ENCODE results near the gene RUFY4. TPM values are rescaled to one million over a fixed set of nuclear protein-coding genes. Genes with fewer than 3 reads are reported as not detected.

The RUFY4 gene
- polyA plus RNA-seq, 1 experiment, result not detected

DNA sequence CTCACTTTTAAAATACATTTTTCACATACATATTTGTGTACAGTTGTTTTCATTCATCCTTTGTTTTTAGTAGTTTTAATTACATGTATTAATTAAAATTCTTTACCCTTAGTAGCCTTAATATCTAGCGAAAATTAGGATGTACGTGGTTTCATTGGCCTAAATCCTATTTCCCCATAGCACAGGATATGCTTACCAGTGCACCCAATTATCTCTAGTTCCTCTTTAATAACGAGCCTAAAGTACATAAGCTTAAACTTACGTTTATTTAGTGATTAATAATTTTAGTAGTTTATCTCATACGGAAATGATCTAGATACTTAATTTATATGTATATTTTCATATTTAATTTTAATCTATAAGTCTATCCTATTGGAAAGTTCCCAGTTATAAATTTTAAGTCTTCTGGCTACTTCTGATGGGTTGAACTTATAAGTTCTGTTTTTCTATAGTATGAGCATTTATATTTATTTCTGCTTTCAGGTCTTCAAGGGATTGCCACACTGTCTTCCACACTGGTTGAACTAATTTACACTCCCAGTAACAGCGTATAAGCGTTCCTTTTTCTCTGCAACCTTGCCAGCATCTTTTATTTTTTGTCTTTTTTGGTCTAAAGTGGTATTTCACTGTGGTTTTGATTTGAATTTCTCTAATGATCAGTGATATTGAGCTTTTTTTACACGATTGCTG, 21.4 kb upstream of the RUFY4 start:
- ChIA-PET CTCF (interaction anchor here (1.8 kb wide), 1 partner anchor 21 kb away, joined by 6 read pairs; the partner anchor contains the start of gene RUFY4), POLR2A (no interaction called here)
- H3K27me3 ChIP-seq (ENCODE audit: control insufficient read depth, insufficient read depth, low read length), result peaks cover 18% of the 10 kb centered on the region
- TF ChIP-seq, protein P1, sequence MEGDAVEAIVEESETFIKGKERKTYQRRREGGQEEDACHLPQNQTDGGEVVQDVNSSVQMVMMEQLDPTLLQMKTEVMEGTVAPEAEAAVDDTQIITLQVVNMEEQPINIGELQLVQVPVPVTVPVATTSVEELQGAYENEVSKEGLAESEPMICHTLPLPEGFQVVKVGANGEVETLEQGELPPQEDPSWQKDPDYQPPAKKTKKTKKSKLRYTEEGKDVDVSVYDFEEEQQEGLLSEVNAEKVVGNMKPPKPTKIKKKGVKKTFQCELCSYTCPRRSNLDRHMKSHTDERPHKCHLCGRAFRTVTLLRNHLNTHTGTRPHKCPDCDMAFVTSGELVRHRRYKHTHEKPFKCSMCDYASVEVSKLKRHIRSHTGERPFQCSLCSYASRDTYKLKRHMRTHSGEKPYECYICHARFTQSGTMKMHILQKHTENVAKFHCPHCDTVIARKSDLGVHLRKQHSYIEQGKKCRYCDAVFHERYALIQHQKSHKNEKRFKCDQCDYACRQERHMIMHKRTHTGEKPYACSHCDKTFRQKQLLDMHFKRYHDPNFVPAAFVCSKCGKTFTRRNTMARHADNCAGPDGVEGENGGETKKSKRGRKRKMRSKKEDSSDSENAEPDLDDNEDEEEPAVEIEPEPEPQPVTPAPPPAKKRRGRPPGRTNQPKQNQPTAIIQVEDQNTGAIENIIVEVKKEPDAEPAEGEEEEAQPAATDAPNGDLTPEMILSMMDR (IDR thresholded peaks at IDR 0.05; ENCODE audit: insufficient read depth, low read depth, low read length), result no peak
- no peak overlapping the region for H3K4me3 ChIP-seq (ENCODE audit: low read depth, low read length)
- DNase-seq (ENCODE audit: low read depth), result no peak
- no peaks in the 10 kb centered on the region for H3K36me3 ChIP-seq (ENCODE audit: control insufficient read depth, insufficient read depth, low read length)

DNA sequence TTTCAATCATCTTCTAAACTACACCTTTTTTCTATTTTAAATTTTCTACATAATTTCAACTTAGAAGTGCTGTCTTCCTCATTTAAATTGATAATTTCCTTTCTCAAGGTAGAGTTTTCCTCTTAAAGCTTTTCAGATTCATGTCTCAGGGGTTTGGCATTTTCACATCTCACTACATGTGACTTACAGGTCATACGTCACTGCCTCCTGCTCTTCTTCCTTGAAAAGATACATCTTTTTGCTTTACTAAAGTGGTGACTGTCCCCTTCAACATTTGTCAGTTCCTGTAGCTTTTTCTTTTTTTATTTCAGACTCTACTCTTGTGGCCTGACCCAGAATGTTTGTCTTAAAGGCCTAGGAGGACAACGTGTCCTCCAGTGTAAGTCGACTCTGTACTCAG, 17.1 kb upstream of the RUFY4 start:
- ChIA-PET CTCF (interaction anchor here (1.4 to 2.1 kb wide), 3 partner anchors 17 to 58 kb away, joined by 4 to 6 read pairs (median 4); partner anchors contain the start of gene RUFY4), POLR2A (no interaction called here)
- Histone ChIP-seq H3K36me3 (ENCODE audit: control insufficient read depth, insufficient read depth, low read length) (no peaks in the 10 kb centered on the region), H3K4me3 (ENCODE audit: low read depth, low read length) (no peak overlapping the region), H3K27me3 (ENCODE audit: control insufficient read depth, insufficient read depth, low read length) (peaks cover 10% of the 10 kb centered on the region)
- no peak for DNase-seq (ENCODE audit: low read depth)
- TF ChIP-seq, protein P1 (IDR thresholded peaks at IDR 0.05; ENCODE audit: insufficient read depth, low read depth, low read length), result no peak

DNA sequence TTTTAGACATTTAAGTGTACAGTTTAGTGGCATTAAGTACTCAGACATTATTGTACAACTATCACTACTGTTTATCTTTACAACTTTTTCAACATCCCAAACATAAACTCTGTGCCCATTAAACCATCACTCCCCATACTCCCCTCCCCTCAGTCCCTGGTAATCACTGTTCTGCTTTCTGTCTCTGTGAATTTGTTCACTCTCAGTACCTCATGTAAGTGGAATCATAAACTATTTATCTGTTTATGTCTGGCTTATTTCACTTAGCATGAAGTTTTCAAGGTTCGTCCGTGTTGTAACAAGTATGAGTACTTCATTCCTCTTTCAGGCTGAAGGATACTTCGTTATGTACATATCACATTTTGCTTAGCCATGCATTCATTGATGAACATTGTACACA, 9.8 kb upstream of the RUFY4 start:
- no peak for DNase-seq (ENCODE audit: low read depth)
- no peaks in the 10 kb centered on the region for H3K36me3 ChIP-seq (ENCODE audit: control insufficient read depth, insufficient read depth, low read length)
- ChIA-PET POLR2A (no interaction called here), CTCF (interaction anchor here (1.0 to 3.2 kb wide), 4 partner anchors 8 to 270 kb away, joined by 3 to 10 read pairs (median 6); partner anchors contain the start of gene RUFY4)
- H3K4me3 ChIP-seq (ENCODE audit: low read depth, low read length), result no peak overlapping the region
- H3K27me3 ChIP-seq (ENCODE audit: control insufficient read depth, insufficient read depth, low read length), result peaks cover 18% of the 10 kb centered on the region
- TF ChIP-seq, protein P1 (IDR thresholded peaks at IDR 0.05; ENCODE audit: insufficient read depth, low read depth, low read length), result no peak

- CTCF ChIA-PET, result interaction anchor here (1.0 to 3.2 kb wide), 3 partner anchors 10 to 271 kb away, joined by 3 to 10 read pairs (median 8); partner anchors contain the start of gene RUFY4
- TF ChIP-seq, protein P1 (IDR thresholded peaks at IDR 0.05; ENCODE audit: insufficient read depth, low read depth, low read length), result no peak
These were observed 8.9 kb upstream of the RUFY4 start for GRCh38 chr2:218060118-218060517.

DNA sequence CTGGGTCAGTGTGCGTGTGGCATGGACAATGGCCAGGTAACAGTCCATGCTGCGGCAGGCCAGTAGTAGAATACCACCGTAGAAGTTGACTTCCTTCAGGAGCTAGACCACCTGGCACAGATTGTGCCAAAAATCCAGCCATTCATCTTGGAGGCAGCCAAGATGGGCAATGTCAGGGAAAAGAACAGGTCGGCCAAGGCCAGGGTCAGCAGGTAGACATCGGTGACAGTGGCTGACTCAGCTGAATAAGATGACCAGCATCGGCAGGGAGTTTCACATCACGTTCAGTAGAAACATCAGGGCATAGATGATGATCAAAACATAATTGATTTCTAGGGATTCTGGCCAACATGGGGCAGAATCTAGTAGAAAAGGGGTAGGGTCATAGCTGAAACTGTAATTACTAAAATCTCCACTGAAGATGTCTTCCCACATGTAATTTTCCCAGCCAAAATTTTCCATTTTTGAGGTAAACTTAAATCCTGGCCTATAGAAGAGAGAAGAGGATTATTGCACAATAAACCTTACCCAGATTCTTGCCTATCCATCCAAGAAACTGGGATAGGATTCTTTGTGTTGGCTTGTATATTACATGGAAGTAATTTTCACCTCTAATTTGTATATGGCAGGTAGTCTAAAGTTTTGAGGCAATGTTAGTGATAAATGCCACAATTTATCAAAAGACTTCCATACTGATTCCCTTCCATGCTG, 7.9 kb upstream of the RUFY4 start:
- H3K27me3 ChIP-seq (ENCODE audit: control insufficient read depth, insufficient read depth, low read length), result peaks cover 20% of the 10 kb centered on the region
- TF ChIP-seq, protein P1 (IDR thresholded peaks at IDR 0.05; ENCODE audit: insufficient read depth, low read depth, low read length), result no peak
- POLR2A ChIA-PET, result no interaction called here

More at GRCh38 chr2:218060118-218060517, 8.9 kb upstream of the RUFY4 start:
- POLR2A ChIA-PET, result no interaction called here
- no peak overlapping the region for H3K4me3 ChIP-seq (ENCODE audit: low read depth, low read length)
- H3K36me3 ChIP-seq (ENCODE audit: control insufficient read depth, insufficient read depth, low read length), result no peaks in the 10 kb centered on the region
- peaks cover 19% of the 10 kb centered on the region for H3K27me3 ChIP-seq (ENCODE audit: control insufficient read depth, insufficient read depth, low read length)
- no peak for DNase-seq (ENCODE audit: low read depth)

More for the DNA sequence above, 7.9 kb upstream of the RUFY4 start:
- H3K4me3 ChIP-seq (ENCODE audit: low read depth, low read length), result no peak overlapping the region
- no peaks in the 10 kb centered on the region for H3K36me3 ChIP-seq (ENCODE audit: control insufficient read depth, insufficient read depth, low read length)
- no peak for DNase-seq (ENCODE audit: low read depth)
- CTCF ChIA-PET, result interaction anchor here (0.6 to 3.5 kb wide), 3 partner anchors 9 to 276 kb away, joined by 3 to 14 read pairs (median 8); partner anchors contain the start of gene RUFY4

Measured in BJ (cell line).